DOHH2 (cell line): ENCODE measurements around the gene RSF1.
A peak's percentile ranks its signal among the peaks of the same experiment; 100 is the strongest.

Source experiments
- H3F3A ChIP-seq: fragments of 200-600 bp; sonication (generic), shearing (Covaris generic); 2 replicates; pipeline ENCODE4 v1.6.0; 2016; ENCODE audit warnings: antibody characterized with exemption, mild to moderate bottlenecking; ENCODE audit not compliant: control insufficient read depth, insufficient read depth
- H3K27ac ChIP-seq: fragments of 200-600 bp; sonication (generic); 2 replicates; pipeline ENCODE4 v1.5.1; 2014; ENCODE audit warnings: low read depth, mild to moderate bottlenecking, low read length, moderate library complexity
- H3K27me3 ChIP-seq: fragments of 200-600 bp; sonication (generic); 2 replicates; pipeline ENCODE4 v1.6.1; 2014; ENCODE audit warnings: mild to moderate bottlenecking, low read length, mixed read lengths; ENCODE audit not compliant: control insufficient read depth
- H3K36me3 ChIP-seq: fragments of 200-600 bp; sonication (generic); 2 replicates; pipeline ENCODE4 v1.6.1; 2014; ENCODE audit warnings: mild to moderate bottlenecking, low read length, moderate library complexity, mixed read lengths; ENCODE audit not compliant: control insufficient read depth
- H3K4me1 ChIP-seq: fragments of 200-600 bp; sonication (generic); 2 replicates; pipeline ENCODE4 v1.6.1; 2014; ENCODE audit warnings: mild to moderate bottlenecking, low read length, mixed read lengths; ENCODE audit not compliant: control insufficient read depth
- H3K4me2 ChIP-seq: fragments of 200-600 bp; sonication (generic); 2 replicates; pipeline ENCODE4 v1.6.0; 2014; ENCODE audit warnings: mild to moderate bottlenecking, low read length, moderate library complexity
- H3K4me3 ChIP-seq: fragments of 200-600 bp; sonication (generic); 2 replicates; pipeline ENCODE4 v1.5.1; 2014; ENCODE audit warnings: mild to moderate bottlenecking, low read length, mixed read lengths
- H3K79me2 ChIP-seq: fragments of 200-600 bp; sonication (generic); 2 replicates; pipeline ENCODE4 v1.6.1; 2014; ENCODE audit warnings: mild to moderate bottlenecking, low read length, mixed read lengths; ENCODE audit not compliant: control insufficient read depth
- H3K9me2 ChIP-seq: fragments of 200-600 bp; sonication (generic); replicated peaks from 2 replicates; pipeline ENCODE4 v1.6.1; 2014; ENCODE audit warnings: mild to moderate bottlenecking, low read length, mixed read lengths; ENCODE audit not compliant: control insufficient read depth
- H3K9me3 ChIP-seq: fragments of 200-600 bp; sonication (generic); 2 replicates; pipeline ENCODE4 v1.6.1; 2014; ENCODE audit warnings: antibody characterized with exemption, low read length, mixed read lengths; ENCODE audit not compliant: control insufficient read depth, insufficient read depth
- H4K20me1 ChIP-seq: fragments of 200-600 bp; sonication (generic); 2 replicates; pipeline ENCODE4 v1.6.0; 2014; ENCODE audit warnings: low read depth, mild to moderate bottlenecking, antibody characterized with exemption, low read length, moderate library complexity; ENCODE audit not compliant: control insufficient read depth, insufficient read depth
- CTCF ChIP-seq: fragments of 200-600 bp; sonication (generic); IDR thresholded peaks from one replicate; pipeline ENCODE4 v1.5.1; 2014; ENCODE audit warnings: antibody characterized with exemption, mild to moderate bottlenecking, low read depth, low read length; ENCODE audit not compliant: poor library complexity, severe bottlenecking
- EZH2phosphoT487 ChIP-seq: fragments of 200-600 bp; sonication (generic); IDR thresholded peaks from 2 replicates; pipeline ENCODE4 v1.6.1; 2017; ENCODE audit warnings: borderline replicate concordance, mild to moderate bottlenecking, antibody characterized with exemption, low read length, moderate library complexity, mixed read lengths

The RSF1 gene

GRCh38 chr11:77819921-77820564, 479 bp downstream of the RSF1 start:
- H3K9me3 ChIP-seq, result peaks cover under 1% of the 10 kb centered on the region; the same call in 1 of the 2 replicates
- H3K36me3 ChIP-seq, result peaks cover 41% of the 10 kb centered on the region
- H3K27me3 ChIP-seq, result no peaks in the 10 kb centered on the region
- no peaks in the 10 kb centered on the region for H3K9me2 ChIP-seq
- peak overlapping the region; percentile 87 for H3K27ac ChIP-seq
- H3K4me1 ChIP-seq, result peaks cover 23% of the 10 kb centered on the region
- peak overlapping the region; percentile 83 for H3K4me2 ChIP-seq
- H3K4me3 ChIP-seq, result peak overlapping the region; percentile 100
- peaks cover 12% of the 10 kb centered on the region; the same call in 1 of the 2 replicates for H4K20me1 ChIP-seq
- H3K79me2 ChIP-seq, result peaks cover 62% of the 10 kb centered on the region
- peaks cover 7% of the 10 kb centered on the region; the same call in 1 of the 2 replicates for H3F3A ChIP-seq
- TF ChIP-seq CTCF (peak; percentile 9), EZH2phosphoT487 (no peak)

- no peaks in the 10 kb centered on the region for H3K27me3 ChIP-seq
These were observed 1.1 kb downstream of the RSF1 start for GRCh38 chr11:77819411-77819920.

GRCh38 chr11:77815459-77815858, 5.1 kb downstream of the RSF1 start:
- Histone ChIP-seq H3K79me2 (peaks cover 100% of the 10 kb centered on the region), H3K36me3 (peaks cover 77% of the 10 kb centered on the region), H3K4me3 (no peak overlapping the region), H3K27ac (no peak overlapping the region), H3F3A (peaks cover 3% of the 10 kb centered on the region; the same call in 1 of the 2 replicates), H3K4me1 (peaks cover 15% of the 10 kb centered on the region), H3K27me3 (no peaks in the 10 kb centered on the region), H4K20me1 (peaks cover 12% of the 10 kb centered on the region; the same call in 1 of the 2 replicates), H3K4me2 (no peak overlapping the region), H3K9me3 (peaks cover 4% of the 10 kb centered on the region; the same call in 1 of the 2 replicates), H3K9me2 (no peaks in the 10 kb centered on the region)
- TF ChIP-seq CTCF (no peak), EZH2phosphoT487 (no peak)

More at GRCh38 chr11:77819411-77819920, 1.1 kb downstream of the RSF1 start:
- H3K4me3 ChIP-seq, result peak overlapping the region; percentile 100
- no peaks in the 10 kb centered on the region for H3K9me2 ChIP-seq
- H3K4me1 ChIP-seq, result peaks cover 23% of the 10 kb centered on the region
- TF ChIP-seq CTCF (no peak), EZH2phosphoT487 (no peak)
- peaks cover 68% of the 10 kb centered on the region for H3K79me2 ChIP-seq
- peaks cover 47% of the 10 kb centered on the region for H3K36me3 ChIP-seq
- peak overlapping the region; percentile 87 for H3K27ac ChIP-seq
- peaks cover 12% of the 10 kb centered on the region; the same call in 1 of the 2 replicates for H4K20me1 ChIP-seq
- peak overlapping the region; percentile 83 for H3K4me2 ChIP-seq
- peaks cover 4% of the 10 kb centered on the region; the same call in 1 of the 2 replicates for H3K9me3 ChIP-seq
- H3F3A ChIP-seq, result peaks cover 7% of the 10 kb centered on the region; the same call in 1 of the 2 replicates
